ENCODE results near the gene RPS15A. TPM values are rescaled to one million over a fixed set of nuclear protein-coding genes. Genes with fewer than 3 reads are reported as not detected.
"Not testable (repeated sequence)": the region's sequence is repeated elsewhere in the genome, so short reads cannot be mapped to it uniquely, and the experiment has no call there.

RPS15A gene
- total RNA-seq, 1 experiment from 2014 or later, result 1,282 TPM

DNA sequence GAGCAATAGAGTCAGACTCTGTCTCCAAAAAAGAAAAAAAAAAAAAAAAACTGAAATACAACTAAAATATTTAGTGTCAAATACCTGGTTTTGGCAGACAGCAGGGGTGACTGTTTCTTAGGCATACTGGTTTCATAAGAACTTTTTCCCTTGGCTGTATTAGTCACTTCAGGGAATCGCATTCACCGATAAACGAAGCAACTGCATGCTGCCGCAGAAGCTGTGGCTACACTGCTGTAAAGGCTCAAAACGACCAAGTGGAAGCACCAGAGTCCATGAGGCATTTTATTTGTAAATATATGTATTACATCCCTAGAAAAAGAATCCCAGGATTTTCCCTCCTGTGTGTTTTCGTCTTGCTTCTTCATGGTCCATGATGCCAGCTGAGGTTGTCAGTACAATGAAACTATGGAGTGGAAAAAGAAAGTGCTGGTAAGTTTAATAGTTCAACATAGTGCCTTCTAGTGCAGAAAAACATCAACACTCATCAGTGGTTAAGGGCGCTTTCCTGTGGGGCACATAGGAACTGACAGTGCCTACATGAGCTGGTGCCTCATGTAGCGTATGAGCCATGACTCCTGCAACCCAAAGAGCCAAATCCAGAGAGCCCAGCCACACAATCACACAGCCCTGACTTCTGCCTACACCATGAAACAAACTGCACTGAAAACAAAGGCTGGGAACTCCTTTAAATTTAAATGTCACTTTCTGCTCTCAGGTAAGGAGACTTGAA is 7.3 kb downstream of the RPS15A start:
- H3K4me1 ChIP-seq (ENCODE audit: insufficient read depth, low read length, poor library complexity, severe bottlenecking), result peaks cover 22% of the 10 kb centered on the region
- no TSS peak for BruUV-seq (replicated peaks)
- intact Hi-C loops (cut with micrococcal nuclease; ENCODE audit: unreplicated experiment), result no loop called here

DNA sequence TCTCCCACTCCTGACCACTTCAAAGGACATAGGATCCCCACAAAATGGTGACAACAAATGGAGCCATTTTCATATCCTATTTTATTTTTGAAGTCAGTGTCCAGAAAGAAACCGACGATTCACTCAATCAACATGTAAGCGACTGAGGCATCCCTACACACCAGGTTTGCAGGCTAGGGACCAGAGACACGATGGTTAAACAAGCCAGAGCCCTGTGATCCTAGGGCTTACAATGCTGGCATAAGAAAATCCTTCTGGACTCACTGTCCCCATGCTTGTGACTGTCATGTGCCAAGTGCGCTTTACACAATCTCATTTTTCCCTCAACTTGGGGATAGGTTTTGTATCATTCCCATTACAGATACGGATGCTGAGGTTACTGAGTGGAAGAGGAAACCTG is 8.9 kb downstream of the RPS15A start:
- POLR2A ChIA-PET (ENCODE audit: low non-redundant PET); intact Hi-C loops (cut with micrococcal nuclease; ENCODE audit: unreplicated experiment); H3K9me3 ChIP-seq (ENCODE audit: low read depth, low read length, poor library complexity, severe bottlenecking); DNase-seq (ENCODE audit: low spot score); BruUV-seq (replicated peaks); H3K27me3 ChIP-seq (replicated peaks; ENCODE audit: insufficient read depth, low read depth, low read length, poor library complexity); H3K4me3 ChIP-seq (ENCODE audit: low read depth, low read length, poor library complexity, severe bottlenecking); H3K27ac ChIP-seq (ENCODE audit: low read depth, low read length, poor library complexity, severe bottlenecking); CTCF ChIA-PET: not testable (repeated sequence)
- H3K36me3 ChIP-seq (ENCODE audit: insufficient read depth, low read length, poor library complexity, severe bottlenecking), result peaks cover 41% of the 10 kb centered on the region
- peaks cover 11% of the 10 kb centered on the region for H3K4me1 ChIP-seq (ENCODE audit: insufficient read depth, low read length, poor library complexity, severe bottlenecking)

More for the DNA sequence above, 7.3 kb downstream of the RPS15A start:
- POLR2A ChIA-PET (ENCODE audit: low non-redundant PET), result no interaction called here
- H3K36me3 ChIP-seq (ENCODE audit: insufficient read depth, low read length, poor library complexity, severe bottlenecking), result peaks cover 57% of the 10 kb centered on the region
- no peak for DNase-seq (ENCODE audit: low spot score)
- no peaks in the 10 kb centered on the region for H3K27me3 ChIP-seq (replicated peaks; ENCODE audit: insufficient read depth, low read depth, low read length, poor library complexity)
- TF ChIP-seq, protein P1, sequence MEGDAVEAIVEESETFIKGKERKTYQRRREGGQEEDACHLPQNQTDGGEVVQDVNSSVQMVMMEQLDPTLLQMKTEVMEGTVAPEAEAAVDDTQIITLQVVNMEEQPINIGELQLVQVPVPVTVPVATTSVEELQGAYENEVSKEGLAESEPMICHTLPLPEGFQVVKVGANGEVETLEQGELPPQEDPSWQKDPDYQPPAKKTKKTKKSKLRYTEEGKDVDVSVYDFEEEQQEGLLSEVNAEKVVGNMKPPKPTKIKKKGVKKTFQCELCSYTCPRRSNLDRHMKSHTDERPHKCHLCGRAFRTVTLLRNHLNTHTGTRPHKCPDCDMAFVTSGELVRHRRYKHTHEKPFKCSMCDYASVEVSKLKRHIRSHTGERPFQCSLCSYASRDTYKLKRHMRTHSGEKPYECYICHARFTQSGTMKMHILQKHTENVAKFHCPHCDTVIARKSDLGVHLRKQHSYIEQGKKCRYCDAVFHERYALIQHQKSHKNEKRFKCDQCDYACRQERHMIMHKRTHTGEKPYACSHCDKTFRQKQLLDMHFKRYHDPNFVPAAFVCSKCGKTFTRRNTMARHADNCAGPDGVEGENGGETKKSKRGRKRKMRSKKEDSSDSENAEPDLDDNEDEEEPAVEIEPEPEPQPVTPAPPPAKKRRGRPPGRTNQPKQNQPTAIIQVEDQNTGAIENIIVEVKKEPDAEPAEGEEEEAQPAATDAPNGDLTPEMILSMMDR (conservative IDR thresholded peaks at IDR 0.05; ENCODE audit: low read depth, low read length), result no peak
- TF ChIP-seq EZH2 (IDR thresholded peaks at IDR 0.05; ENCODE audit: borderline replicate concordance, low read depth, low read length, poor library complexity, severe bottlenecking), result no peak
- H3K27ac ChIP-seq (ENCODE audit: low read depth, low read length, poor library complexity, severe bottlenecking), result no peak overlapping the region
- H3K4me3 ChIP-seq (ENCODE audit: low read depth, low read length, poor library complexity, severe bottlenecking), result no peak overlapping the region
- no peaks in the 10 kb centered on the region for H3K9me3 ChIP-seq (ENCODE audit: low read depth, low read length, poor library complexity, severe bottlenecking)
- CTCF ChIA-PET, result no interaction called here

DNA sequence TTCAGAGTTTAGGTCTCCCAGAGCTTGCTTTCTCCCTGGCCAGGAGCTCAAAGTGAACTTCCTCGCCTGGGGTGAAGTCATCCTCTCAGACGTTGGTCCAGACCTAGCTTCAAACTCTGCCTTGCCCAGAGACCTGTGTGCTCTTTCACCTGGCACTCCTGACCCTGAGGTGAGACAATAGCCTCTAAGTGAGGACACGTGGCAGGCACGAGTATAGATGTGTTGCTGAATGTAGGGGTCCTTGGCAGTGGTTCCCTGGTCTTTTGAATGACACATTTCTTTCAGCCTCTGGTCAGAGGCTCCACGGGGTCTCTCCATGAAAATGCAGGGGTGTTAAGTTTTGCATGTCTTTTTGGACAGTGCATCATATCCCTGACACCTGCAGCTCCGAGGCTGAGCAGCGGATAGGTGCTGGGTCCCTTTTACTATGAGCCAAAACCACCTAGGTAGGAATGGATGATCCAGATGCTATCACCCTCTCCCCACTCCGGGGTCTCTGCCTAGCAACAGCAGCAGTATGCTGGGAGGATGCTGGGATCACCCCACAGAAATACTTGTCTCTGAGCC is 9.6 kb downstream of the RPS15A start:
- H3K36me3 ChIP-seq (ENCODE audit: insufficient read depth, low read length, poor library complexity, severe bottlenecking), result peaks cover 34% of the 10 kb centered on the region
- H3K4me3 ChIP-seq (ENCODE audit: low read depth, low read length, poor library complexity, severe bottlenecking); CTCF ChIA-PET; H3K27ac ChIP-seq (ENCODE audit: low read depth, low read length, poor library complexity, severe bottlenecking); intact Hi-C loops (cut with micrococcal nuclease; ENCODE audit: unreplicated experiment); BruUV-seq (replicated peaks); H3K9me3 ChIP-seq (ENCODE audit: low read depth, low read length, poor library complexity, severe bottlenecking); H3K27me3 ChIP-seq (replicated peaks; ENCODE audit: insufficient read depth, low read depth, low read length, poor library complexity); DNase-seq (ENCODE audit: low spot score); POLR2A ChIA-PET (ENCODE audit: low non-redundant PET); H3K4me1 ChIP-seq (ENCODE audit: insufficient read depth, low read length, poor library complexity, severe bottlenecking): not testable (repeated sequence)

DNA sequence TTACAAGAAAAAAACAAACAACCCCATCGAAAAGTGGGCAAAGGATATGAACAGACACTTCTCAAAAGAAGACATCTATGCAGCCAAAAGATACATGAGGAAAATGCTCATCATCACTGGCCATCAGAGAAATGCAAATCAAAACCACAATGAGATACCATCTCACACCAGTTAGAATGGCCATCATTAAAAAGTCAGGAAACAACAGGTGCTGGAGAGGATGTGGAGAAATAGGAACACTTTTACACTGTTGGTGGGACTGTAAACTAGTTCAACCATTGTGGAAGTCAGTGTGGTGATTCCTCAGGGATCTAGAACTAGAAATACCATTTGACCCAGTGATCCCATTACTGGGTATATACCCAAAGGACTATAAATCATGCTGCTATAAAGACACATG is 12.5 kb downstream of the RPS15A start:
- BruUV-seq (replicated peaks); H3K4me1 ChIP-seq (ENCODE audit: insufficient read depth, low read length, poor library complexity, severe bottlenecking); H3K36me3 ChIP-seq (ENCODE audit: insufficient read depth, low read length, poor library complexity, severe bottlenecking); CTCF ChIA-PET; intact Hi-C loops (cut with micrococcal nuclease; ENCODE audit: unreplicated experiment); POLR2A ChIA-PET (ENCODE audit: low non-redundant PET); DNase-seq (ENCODE audit: low spot score); H3K27ac ChIP-seq (ENCODE audit: low read depth, low read length, poor library complexity, severe bottlenecking); H3K9me3 ChIP-seq (ENCODE audit: low read depth, low read length, poor library complexity, severe bottlenecking); H3K4me3 ChIP-seq (ENCODE audit: low read depth, low read length, poor library complexity, severe bottlenecking); H3K27me3 ChIP-seq (replicated peaks; ENCODE audit: insufficient read depth, low read depth, low read length, poor library complexity): not testable (repeated sequence)

- DNase-seq (ENCODE audit: low spot score); BruUV-seq (replicated peaks); H3K9me3 ChIP-seq (ENCODE audit: low read depth, low read length, poor library complexity, severe bottlenecking); intact Hi-C loops (cut with micrococcal nuclease; ENCODE audit: unreplicated experiment); CTCF ChIA-PET; H3K4me3 ChIP-seq (ENCODE audit: low read depth, low read length, poor library complexity, severe bottlenecking); H3K27ac ChIP-seq (ENCODE audit: low read depth, low read length, poor library complexity, severe bottlenecking); H3K36me3 ChIP-seq (ENCODE audit: insufficient read depth, low read length, poor library complexity, severe bottlenecking); H3K27me3 ChIP-seq (replicated peaks; ENCODE audit: insufficient read depth, low read depth, low read length, poor library complexity); POLR2A ChIA-PET (ENCODE audit: low non-redundant PET); H3K4me1 ChIP-seq (ENCODE audit: insufficient read depth, low read length, poor library complexity, severe bottlenecking): not testable (repeated sequence)
Measured at GRCh38 chr16:18776334-18776733, 13.8 kb downstream of the RPS15A start.

DNA sequence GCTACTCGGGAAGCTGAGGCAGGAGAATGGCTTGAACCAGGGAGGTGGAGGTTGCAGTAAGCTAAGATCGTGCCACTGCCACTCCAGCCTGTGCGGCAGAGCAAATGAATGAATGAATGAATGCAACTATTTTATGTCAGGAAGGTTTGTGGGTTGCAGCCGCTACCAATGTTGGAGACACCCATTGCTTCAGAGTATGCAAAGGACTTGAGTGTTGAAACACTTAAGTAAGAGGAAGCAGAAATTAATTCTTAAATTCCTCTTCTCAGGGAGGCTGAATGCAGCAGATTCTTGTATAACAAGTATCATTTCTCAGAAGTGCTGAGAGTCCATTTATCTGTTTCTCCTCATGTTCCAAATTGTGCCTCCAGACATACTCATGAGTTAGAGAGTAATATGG is 15.5 kb downstream of the RPS15A start:
- H3K4me1 ChIP-seq (ENCODE audit: insufficient read depth, low read length, poor library complexity, severe bottlenecking); BruUV-seq (replicated peaks); CTCF ChIA-PET; H3K9me3 ChIP-seq (ENCODE audit: low read depth, low read length, poor library complexity, severe bottlenecking); H3K4me3 ChIP-seq (ENCODE audit: low read depth, low read length, poor library complexity, severe bottlenecking); intact Hi-C loops (cut with micrococcal nuclease; ENCODE audit: unreplicated experiment); DNase-seq (ENCODE audit: low spot score); POLR2A ChIA-PET (ENCODE audit: low non-redundant PET); H3K27ac ChIP-seq (ENCODE audit: low read depth, low read length, poor library complexity, severe bottlenecking); H3K27me3 ChIP-seq (replicated peaks; ENCODE audit: insufficient read depth, low read depth, low read length, poor library complexity); H3K36me3 ChIP-seq (ENCODE audit: insufficient read depth, low read length, poor library complexity, severe bottlenecking): not testable (repeated sequence)

- CTCF ChIA-PET; POLR2A ChIA-PET (ENCODE audit: low non-redundant PET); H3K4me1 ChIP-seq (ENCODE audit: insufficient read depth, low read length, poor library complexity, severe bottlenecking); intact Hi-C loops (cut with micrococcal nuclease; ENCODE audit: unreplicated experiment); H3K27ac ChIP-seq (ENCODE audit: low read depth, low read length, poor library complexity, severe bottlenecking); H3K27me3 ChIP-seq (replicated peaks; ENCODE audit: insufficient read depth, low read depth, low read length, poor library complexity); BruUV-seq (replicated peaks); H3K36me3 ChIP-seq (ENCODE audit: insufficient read depth, low read length, poor library complexity, severe bottlenecking); H3K9me3 ChIP-seq (ENCODE audit: low read depth, low read length, poor library complexity, severe bottlenecking); DNase-seq (ENCODE audit: low spot score); H3K4me3 ChIP-seq (ENCODE audit: low read depth, low read length, poor library complexity, severe bottlenecking): not testable (repeated sequence)
Measured at GRCh38 chr16:18772171-18772570, 18.0 kb downstream of the RPS15A start.
